ENCODE results near the gene IGFBP7. TPM values are rescaled to one million over a fixed set of nuclear protein-coding genes. Genes with fewer than 3 reads are reported as not detected.

Gene IGFBP7
- total and polyA plus RNA-seq, 12 donors, result 98.9 to 1,971 (median 554) TPM

GRCh38 chr4:57078685-57079521 is 31.3 kb downstream of the IGFBP7 start:
- peaks cover 0 to 14% of the 10 kb centered on the region in 2 donors for H3K4me1 ChIP-seq (replicated peaks in 1 of 2)
- H3K9me3 ChIP-seq (replicated peaks in 1 of 3), result peaks cover 0 to 4% (median 0%) of the 10 kb centered on the region in 3 donors
- H3K36me3 ChIP-seq (replicated peaks in 1 of 2), result no peaks in the 10 kb centered on the region
- intact Hi-C loops (cut with DNase I), result no loop called here
- H3K4me3 ChIP-seq, result no peak overlapping the region
- no peaks in the 10 kb centered on the region for H3K27me3 ChIP-seq
- peak overlapping the region in 2 of 5 donors; percentile 39 to 70 for H3K27ac ChIP-seq
- TF ChIP-seq CTCF (IDR thresholded peaks at IDR 0.05), result no peak
- TF ChIP-seq POLR2A (IDR thresholded peaks at IDR 0.05), result no peak
- WGBS, 4 donors, result 38 to 46% (median 42%) methylated on average over 10 of the region's 10 CpGs
- no peak for DNase-seq

GRCh38 chr4:57077550-57078343 is 32.4 kb downstream of the IGFBP7 start:
- intact Hi-C loops (cut with DNase I), result no loop called here
- H3K27me3 ChIP-seq, result no peaks in the 10 kb centered on the region
- TF ChIP-seq POLR2A (IDR thresholded peaks at IDR 0.05) (no peak), CTCF (IDR thresholded peaks at IDR 0.05) (no peak)
- no peaks in the 10 kb centered on the region for H3K36me3 ChIP-seq (replicated peaks in 1 of 2)
- DNase-seq, result no peak
- H3K4me3 ChIP-seq, result no peak overlapping the region
- WGBS, 4 donors, result 76 to 78% (median 76%) methylated on average over 14 of the region's 14 CpGs
- no peaks in the 10 kb centered on the region for H3K9me3 ChIP-seq (replicated peaks in 1 of 3)
- H3K27ac ChIP-seq, result peak overlapping the region in 1 of 5 donors; percentile 41
- H3K4me1 ChIP-seq (replicated peaks in 1 of 2), result peaks cover 0 to 3% of the 10 kb centered on the region in 2 donors

- TF ChIP-seq POLR2A (IDR thresholded peaks at IDR 0.05), result no peak
- no peak for TF ChIP-seq CTCF (IDR thresholded peaks at IDR 0.05)
- Histone ChIP-seq H3K9me3 (replicated peaks in 1 of 3) (no peaks in the 10 kb centered on the region), H3K4me3 (no peak overlapping the region), H3K27me3 (no peaks in the 10 kb centered on the region), H3K27ac (no peak overlapping the region), H3K36me3 (replicated peaks in 1 of 2) (no peaks in the 10 kb centered on the region), H3K4me1 (replicated peaks in 1 of 2) (no peaks in the 10 kb centered on the region)
- 39 to 45% (median 41%) methylated on average over 4 of the region's 4 CpGs for WGBS, 4 donors
- DNase-seq, result no peak
- intact Hi-C loops (cut with DNase I), result no loop called here
These were observed 33.5 kb downstream of the IGFBP7 start for GRCh38 chr4:57076646-57077045.

- Histone ChIP-seq H3K27ac (no peak overlapping the region), H3K9me3 (replicated peaks in 1 of 3) (no peaks in the 10 kb centered on the region), H3K36me3 (replicated peaks in 1 of 2) (no peaks in the 10 kb centered on the region), H3K27me3 (no peaks in the 10 kb centered on the region), H3K4me1 (replicated peaks in 1 of 2) (peaks cover 0 to 9% of the 10 kb centered on the region in 2 donors), H3K4me3 (no peak overlapping the region)
- DNase-seq, result no peak
- intact Hi-C loops (cut with DNase I), result no loop called here
- TF ChIP-seq CTCF (IDR thresholded peaks at IDR 0.05), result no peak
- TF ChIP-seq POLR2A (IDR thresholded peaks at IDR 0.05), result no peak
These were observed 34.8 kb downstream of the IGFBP7 start for GRCh38 chr4:57075367-57075766.

Data from adrenal gland (tissue), 12 donors.